HEK293 (cell line): Measurements from ENCODE around the gene PTK7.
"Not testable (repeated sequence)": the region's sequence is repeated elsewhere in the genome, so short reads cannot be mapped to it uniquely, and the experiment has no call there.

Experiments
- CTCF ChIA-PET: fragments of 350-600 bp; formaldehyde crosslinking; extraction: SDS; loops from one replicate; lab custom pipeline; 2021; ENCODE audit warnings: antibody characterized with exemption; lab: Yijun Ruan, JAX
- POLR2A ChIA-PET: fragments of 300-600 bp; formaldehyde crosslinking; extraction: SDS; loops from one replicate; lab custom pipeline; 2020; ENCODE audit warnings: antibody characterized with exemption, inconsistent platforms; lab: Yijun Ruan, JAX
- H3K27ac ChIP-seq: fragments of 200-500 bp; sonication (Bioruptor generic); 2 replicates; pipeline ENCODE4 v1.5.1; 2014; ENCODE audit warnings: low read depth, low read length, control low read depth, inconsistent platforms; ENCODE audit errors: extremely low read depth
- H3K36me3 ChIP-seq, 2 experiments: fragments of 200-500 bp in 1 of 2; sonication (Bioruptor generic) in 1 of 2; 1 replicate in 1 of 2; 2 replicates in 1 of 2; pipeline ENCODE4 v1.5.1; 2014 to 2017; ENCODE audit warnings: inconsistent platforms in 2 of 2, low read length in 2 of 2; ENCODE audit not compliant: control insufficient read depth in 2 of 2, insufficient read depth in 1 of 2
- H3K4me1 ChIP-seq: fragments of 200-500 bp; sonication (Bioruptor generic); 2 replicates; pipeline ENCODE4 v1.5.1; 2014; ENCODE audit warnings: mild to moderate bottlenecking, low read length, inconsistent platforms; ENCODE audit not compliant: control insufficient read depth, insufficient read depth
- H3K4me3 ChIP-seq: 2 replicates; pipeline ENCODE4 v1.5.1; 2011; ENCODE audit warnings: low read depth, mild to moderate bottlenecking, control low read depth, low read length, moderate library complexity
- H3K9me3 ChIP-seq: fragments of 200-500 bp; sonication (Bioruptor generic); 2 replicates; pipeline ENCODE4 v1.5.1; 2014; ENCODE audit warnings: low read depth, low read length, inconsistent platforms; ENCODE audit not compliant: control insufficient read depth, insufficient read depth
- CTCF ChIP-seq: fragments of 450-650 bp; formaldehyde crosslinking; IDR thresholded peaks from 2 replicates; pipeline ENCODE4 v1.5.1; 2016; ENCODE audit warnings: missing biosample characterization, missing genetic modification characterization
- IKZF3 ChIP-seq: fragments of 450-650 bp; IDR thresholded peaks from 2 replicates; pipeline ENCODE4 v1.5.0; 2018; ENCODE audit warnings: missing biosample characterization, mild to moderate bottlenecking, missing genetic modification characterization, moderate library complexity
- MZF1 ChIP-seq: fragments of 450-650 bp; formaldehyde crosslinking; IDR thresholded peaks from 2 replicates; pipeline ENCODE4 v1.5.1; 2017; ENCODE audit warnings: missing biosample characterization, missing genetic modification characterization, borderline replicate concordance
- PRDM2 ChIP-seq: fragments of 450-650 bp; formaldehyde crosslinking; IDR thresholded peaks from 2 replicates; pipeline ENCODE4 v1.5.1; 2016; ENCODE audit warnings: missing biosample characterization, missing genetic modification characterization, borderline replicate concordance
- ZBTB7A ChIP-seq: fragments of 450-650 bp; formaldehyde crosslinking; IDR thresholded peaks from 2 replicates; pipeline ENCODE4 v1.5.1; 2016; ENCODE audit warnings: low read depth, missing biosample characterization, missing genetic modification characterization
- ZNF146 ChIP-seq: fragments of 450-650 bp; formaldehyde crosslinking; IDR thresholded peaks from 2 replicates; pipeline ENCODE4 v1.5.1; 2016; ENCODE audit warnings: missing biosample characterization, missing genetic modification characterization
- ZNF155 ChIP-seq: fragments of 450-650 bp; formaldehyde crosslinking; IDR thresholded peaks from 2 replicates; pipeline ENCODE4 v1.5.1; 2016; ENCODE audit warnings: missing biosample characterization, missing genetic modification characterization
- ZNF169 ChIP-seq: fragments of 450-650 bp; formaldehyde crosslinking; IDR thresholded peaks from 2 replicates; pipeline ENCODE4 v1.5.1; 2016; ENCODE audit warnings: missing biosample characterization, missing genetic modification characterization
- ZNF184 ChIP-seq: fragments of 450-650 bp; IDR thresholded peaks from 2 replicates; pipeline ENCODE4 v1.5.1; 2018; ENCODE audit warnings: missing biosample characterization, mild to moderate bottlenecking, missing genetic modification characterization
- ZNF2 ChIP-seq: fragments of 450-650 bp; formaldehyde crosslinking; IDR thresholded peaks from 2 replicates; pipeline ENCODE4 v1.5.1; 2016; ENCODE audit warnings: missing biosample characterization, missing genetic modification characterization
- ZNF280C ChIP-seq: fragments of 450-650 bp; formaldehyde crosslinking; IDR thresholded peaks from 2 replicates; pipeline ENCODE4 v1.5.1; 2016; ENCODE audit warnings: missing biosample characterization, missing genetic modification characterization
- ZNF37A ChIP-seq: fragments of 450-650 bp; IDR thresholded peaks from 2 replicates; pipeline ENCODE4 v1.5.1; 2018; ENCODE audit warnings: missing biosample characterization, missing genetic modification characterization
- ZNF391 ChIP-seq: fragments of 450-650 bp; formaldehyde crosslinking; IDR thresholded peaks from 2 replicates; pipeline ENCODE4 v1.5.1; 2016; ENCODE audit warnings: low read depth, missing biosample characterization, missing genetic modification characterization, borderline replicate concordance
- ZNF404 ChIP-seq: fragments of 450-650 bp; formaldehyde crosslinking; IDR thresholded peaks from 2 replicates; pipeline ENCODE4 v1.5.1; 2017; ENCODE audit warnings: missing biosample characterization, missing genetic modification characterization
- ZNF560 ChIP-seq: fragments of 450-650 bp; formaldehyde crosslinking; IDR thresholded peaks from 2 replicates; pipeline ENCODE4 v1.5.1; 2017; ENCODE audit warnings: missing biosample characterization, missing genetic modification characterization, borderline replicate concordance
- ZNF624 ChIP-seq: fragments of 450-650 bp; formaldehyde crosslinking; IDR thresholded peaks from 2 replicates; pipeline ENCODE4 v1.5.1; 2017; ENCODE audit warnings: missing biosample characterization, missing genetic modification characterization
- ZNF707 ChIP-seq: fragments of 450-650 bp; formaldehyde crosslinking; IDR thresholded peaks from 2 replicates; pipeline ENCODE4 v1.5.1; 2016; ENCODE audit warnings: missing biosample characterization, missing genetic modification characterization
- ZNF776 ChIP-seq: fragments of 450-650 bp; formaldehyde crosslinking; IDR thresholded peaks from 2 replicates; pipeline ENCODE4 v1.5.0; 2017; ENCODE audit warnings: missing biosample characterization, missing genetic modification characterization, borderline replicate concordance
- ZSCAN30 ChIP-seq: fragments of 450-650 bp; IDR thresholded peaks from 2 replicates; pipeline ENCODE4 v1.5.1; 2018; ENCODE audit warnings: missing biosample characterization, mild to moderate bottlenecking, missing genetic modification characterization, moderate library complexity

PTK7 gene

GRCh38 chr6:43081043-43081442 lies 4.9 kb downstream of the PTK7 start:
- ChIA-PET CTCF (interaction anchor here (0.5 to 2.0 kb wide), 4 partner anchors 11 to 89 kb away, joined by 3 to 11 read pairs (median 6); no protein-coding TSS in a partner anchor), POLR2A (interaction anchor here (0.7 to 1.1 kb wide), 2 partner anchors 9 to 27 kb away, joined by 3 read pairs; no protein-coding TSS in a partner anchor)
- no peak overlapping the region for H3K4me3 ChIP-seq

GRCh38 chr6:43081922-43082321 lies 5.8 kb downstream of the PTK7 start:
- ChIA-PET POLR2A (interaction anchor here (0.6 kb wide), 1 partner anchor 55 kb away, joined by 3 read pairs; no protein-coding TSS in a partner anchor), CTCF (interaction anchor here (0.9 to 2.0 kb wide), 3 partner anchors 9 to 62 kb away, joined by 3 to 11 read pairs (median 6); no protein-coding TSS in a partner anchor)
- H3K36me3 ChIP-seq, H3K9me3 ChIP-seq, H3K27ac ChIP-seq, H3K4me3 ChIP-seq: not testable (repeated sequence)
- peaks cover 14% of the 10 kb centered on the region for H3K4me1 ChIP-seq

More at GRCh38 chr6:43081043-43081442, 4.9 kb downstream of the PTK7 start:
- peaks cover 14% of the 10 kb centered on the region for H3K4me1 ChIP-seq
- H3K27ac ChIP-seq, result no peak overlapping the region
- TF ChIP-seq ZNF2 (tag by site-specific recombination) (no peak), ZNF280C (tag by site-specific recombination) (no peak), ZNF560 (tag by site-specific recombination) (no peak), MZF1 (tag by site-specific recombination) (no peak), ZBTB7A (tag by site-specific recombination) (no peak), ZSCAN30 (no peak), PRDM2 (no peak), ZNF707 (no peak), ZNF146 (no peak), ZNF776 (tag by site-specific recombination) (no peak), ZNF624 (tag by site-specific recombination) (no peak), ZNF184 (no peak), ZNF404 (no peak), ZNF155 (tag by site-specific recombination) (no peak), IKZF3 (no peak), ZNF391 (no peak), ZNF37A (tag by site-specific recombination) (no peak), ZNF169 (tag by site-specific recombination) (no peak), CTCF (tag by site-specific recombination) (no peak)
- no peaks in the 10 kb centered on the region for H3K36me3 ChIP-seq
- H3K9me3 ChIP-seq, result no peaks in the 10 kb centered on the region
